Fibroblast of skin of abdomen (primary cell): ENCODE results near the gene PATE4. TPM values are rescaled to one million over a fixed set of nuclear protein-coding genes. Genes with fewer than 3 reads are reported as not detected.
"Not testable (repeated sequence)": the region's sequence is repeated elsewhere in the genome, so short reads cannot be mapped to it uniquely, and the experiment has no call there.

Experiments
- DNase-seq: peaks from one replicate; pipeline ENCODE4 v3.0.0-alpha.2; 2013
- polyA plus RNA-seq, 2 experiments: library from polyadenylated mRNA; unstranded; fragments of 120-200 nt; gene quantifications; one replicate each; pipeline ENCODE4 v1.2.1, GENCODE V29; 2013; ENCODE audit not compliant: insufficient read length in 2 of 2

PATE4 gene, protein sequence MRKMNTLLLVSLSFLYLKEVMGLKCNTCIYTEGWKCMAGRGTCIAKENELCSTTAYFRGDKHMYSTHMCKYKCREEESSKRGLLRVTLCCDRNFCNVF
- polyA plus RNA-seq (2013, experiment 1 of 2; ENCODE audit: insufficient read length): not detected
- not detected for polyA plus RNA-seq (2013, experiment 2 of 2; ENCODE audit: insufficient read length)

DNA sequence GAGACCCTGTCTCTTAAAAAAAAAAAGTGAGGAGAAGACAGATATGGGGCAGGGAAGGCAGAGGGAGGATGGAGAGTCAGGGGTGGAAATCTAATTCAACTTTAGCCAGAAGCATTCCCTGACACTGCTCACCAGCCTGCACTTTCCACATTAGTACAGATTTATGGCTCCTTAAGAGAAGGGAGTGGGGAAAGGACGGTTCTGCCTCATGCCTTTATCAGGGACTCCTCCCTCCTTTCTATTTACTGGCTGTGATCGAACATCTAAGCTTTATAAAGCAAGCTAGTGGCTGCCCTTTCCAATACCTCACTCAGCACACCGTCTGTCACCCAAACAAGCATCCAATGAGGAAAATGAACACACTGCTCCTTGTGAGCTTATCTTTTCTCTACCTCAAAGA lies at the start of gene PATE4:
PATE4 (plus strand) TSS at position 301 of the 400 bp plus-strand sequence; CDS start at position 345, 44 bp downstream.
- DNase-seq: no peak

DNA sequence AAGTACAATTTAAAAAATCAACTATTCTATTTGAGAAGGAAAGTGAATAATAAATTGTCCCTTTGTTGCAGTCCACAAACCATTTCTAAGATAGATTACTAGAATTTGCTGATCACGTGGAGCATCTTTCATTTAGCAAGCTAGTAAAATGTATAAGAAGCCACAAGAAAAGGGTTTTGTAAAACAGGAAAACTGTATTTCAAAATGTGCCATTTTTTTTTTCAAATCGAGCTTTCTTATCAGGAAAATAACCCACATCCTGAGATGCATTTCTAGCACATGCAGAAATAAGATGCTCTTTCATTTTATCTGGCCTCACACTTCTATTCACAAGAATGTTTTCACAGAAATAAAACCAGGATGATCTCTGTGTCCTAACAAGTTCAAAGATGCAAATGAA lies 48.4 kb upstream of the PATE4 start:
- DNase-seq: no peak

DNA sequence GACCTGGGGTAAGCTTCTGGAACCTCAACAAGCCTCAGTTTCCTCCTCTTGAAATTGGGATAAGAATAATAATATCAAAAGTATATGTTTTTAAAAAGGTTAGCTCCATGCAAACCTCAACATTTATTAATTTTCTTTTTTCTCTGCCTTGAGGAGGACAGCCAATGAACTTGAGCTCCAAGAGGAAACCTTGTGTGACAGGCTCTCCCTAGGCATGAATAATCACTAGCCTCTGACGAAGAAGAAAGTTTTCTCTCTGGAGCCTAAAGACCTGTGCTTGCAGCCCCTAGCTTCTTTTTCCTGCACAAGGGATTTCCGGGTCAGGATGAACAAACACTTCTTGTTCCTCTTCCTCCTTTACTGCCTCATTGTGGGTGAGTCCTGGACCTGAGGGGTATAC lies 45.3 kb upstream of the PATE4 start, which contains the start of gene PATE3:
PATE3 (plus strand) TSS at position 301 of the 400 bp plus-strand sequence; CDS start at position 326, 25 bp downstream.
- no peak for DNase-seq

DNA sequence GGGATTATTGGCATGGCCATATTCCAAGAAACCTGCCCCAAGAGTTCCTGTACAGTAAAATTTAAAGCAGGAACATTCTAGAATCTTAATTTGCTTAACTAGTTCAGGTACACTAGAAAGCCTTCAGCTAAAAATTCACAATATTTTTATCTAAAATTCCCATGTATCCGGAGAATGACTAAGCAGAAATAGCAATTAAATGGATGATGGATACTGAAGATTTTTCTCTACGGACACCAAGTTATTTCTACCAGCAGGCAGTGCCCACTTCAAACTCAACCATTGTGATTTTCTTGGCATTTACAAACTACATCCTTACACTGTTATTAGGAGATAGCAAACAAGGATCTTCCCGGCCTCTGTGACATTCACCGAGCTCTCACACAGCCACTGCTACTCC lies 42.3 kb upstream of the PATE4 start:
- DNase-seq: no peak

DNA sequence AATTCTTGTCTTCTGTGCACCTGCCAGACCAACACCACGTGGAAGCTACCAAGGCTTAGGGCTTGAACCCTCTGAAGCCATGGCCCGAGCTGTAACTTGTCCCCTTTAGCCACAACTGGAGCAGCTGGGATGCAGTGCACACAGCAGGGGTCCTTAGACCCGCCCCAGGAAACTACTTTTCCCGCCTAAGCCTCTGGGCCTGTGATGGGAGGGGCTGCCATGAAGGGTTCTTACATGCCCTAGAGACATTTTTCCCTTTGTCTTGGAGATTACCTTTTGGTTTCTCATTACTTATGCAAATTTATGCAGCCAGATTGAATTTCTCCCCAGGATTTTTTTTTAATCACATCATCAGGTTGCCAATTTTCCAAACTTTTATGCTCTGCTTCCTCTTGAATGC lies 35.5 kb upstream of the PATE4 start:
- DNase-seq: no peak

DNA sequence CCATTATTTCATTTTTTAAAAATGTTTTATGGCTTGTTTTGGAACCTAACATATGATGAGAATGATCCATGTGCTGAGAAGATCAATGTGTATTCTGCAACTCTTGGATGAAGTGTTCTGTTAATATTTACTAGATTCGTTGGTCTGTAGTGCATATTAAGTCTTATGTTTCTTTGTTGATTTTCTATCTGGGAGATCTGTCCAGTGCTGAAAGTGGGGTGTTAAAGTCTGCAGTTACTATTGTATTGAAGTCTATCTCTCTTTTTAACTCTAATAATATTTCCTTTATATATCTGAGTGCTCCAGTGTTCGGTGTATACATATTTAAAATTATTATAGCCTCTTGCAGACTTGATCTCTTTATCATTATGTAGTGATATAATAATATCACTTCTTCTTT lies 33.3 kb upstream of the PATE4 start:
- DNase-seq: no peak

DNA sequence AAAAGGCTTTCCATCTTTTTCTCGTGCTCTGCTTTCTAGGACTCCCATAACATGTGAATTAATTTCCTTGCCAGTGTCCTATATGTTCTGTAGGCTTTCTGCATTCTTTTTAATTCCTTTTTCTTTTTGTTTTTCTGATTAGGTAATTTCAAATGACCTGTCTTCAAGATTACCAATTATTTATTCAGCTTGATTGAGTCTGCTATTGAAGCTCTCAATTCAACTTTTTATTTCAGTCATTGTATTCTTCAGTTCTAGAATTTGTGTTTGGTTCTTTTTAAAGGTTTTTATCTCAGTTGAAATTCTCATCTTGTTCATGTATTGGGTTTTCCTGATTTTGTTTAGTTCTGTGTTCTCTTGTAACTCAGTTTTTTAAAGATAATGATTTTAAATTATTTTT lies 30.7 kb upstream of the PATE4 start:
- no peak for DNase-seq

DNA sequence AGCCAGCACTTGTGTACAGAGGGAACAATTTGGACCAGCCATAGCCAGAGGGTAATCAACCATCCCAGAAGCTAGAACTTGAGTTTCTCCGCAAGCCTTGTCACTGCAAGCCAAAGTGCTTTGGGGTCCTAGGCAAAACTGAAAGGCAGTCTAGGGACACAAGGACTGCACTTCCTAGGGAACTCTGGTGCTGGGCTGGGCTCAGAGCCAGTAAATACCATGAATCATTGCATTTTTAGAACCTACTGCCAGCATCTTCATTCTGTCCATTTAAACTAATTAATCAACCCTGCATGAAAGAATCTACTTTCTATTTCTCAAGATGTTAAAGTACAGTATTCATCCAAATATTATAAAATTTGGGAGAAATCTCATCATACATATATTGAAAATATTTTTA lies 25.2 kb upstream of the PATE4 start:
- no peak for DNase-seq

DNA sequence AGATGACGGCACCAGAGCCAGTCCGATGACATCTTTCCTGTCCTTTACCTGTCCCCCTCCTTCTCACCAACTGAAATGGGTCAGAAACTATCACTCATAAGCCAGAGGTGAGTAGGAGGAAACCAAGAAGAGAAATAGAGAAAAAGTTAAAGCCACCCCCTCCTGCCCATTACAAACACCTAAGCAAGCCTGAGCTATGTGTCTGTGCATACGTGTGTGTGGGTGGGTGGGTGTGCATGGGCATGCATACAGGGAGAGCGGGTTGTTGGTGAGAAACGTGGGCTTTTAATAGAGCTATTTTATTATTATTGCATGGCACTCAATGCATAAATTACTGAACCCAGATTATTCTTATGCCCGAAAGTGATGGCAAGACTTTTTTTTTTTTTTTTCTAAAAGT lies 2.6 kb downstream of the PATE4 start:
- no peak for DNase-seq

DNA sequence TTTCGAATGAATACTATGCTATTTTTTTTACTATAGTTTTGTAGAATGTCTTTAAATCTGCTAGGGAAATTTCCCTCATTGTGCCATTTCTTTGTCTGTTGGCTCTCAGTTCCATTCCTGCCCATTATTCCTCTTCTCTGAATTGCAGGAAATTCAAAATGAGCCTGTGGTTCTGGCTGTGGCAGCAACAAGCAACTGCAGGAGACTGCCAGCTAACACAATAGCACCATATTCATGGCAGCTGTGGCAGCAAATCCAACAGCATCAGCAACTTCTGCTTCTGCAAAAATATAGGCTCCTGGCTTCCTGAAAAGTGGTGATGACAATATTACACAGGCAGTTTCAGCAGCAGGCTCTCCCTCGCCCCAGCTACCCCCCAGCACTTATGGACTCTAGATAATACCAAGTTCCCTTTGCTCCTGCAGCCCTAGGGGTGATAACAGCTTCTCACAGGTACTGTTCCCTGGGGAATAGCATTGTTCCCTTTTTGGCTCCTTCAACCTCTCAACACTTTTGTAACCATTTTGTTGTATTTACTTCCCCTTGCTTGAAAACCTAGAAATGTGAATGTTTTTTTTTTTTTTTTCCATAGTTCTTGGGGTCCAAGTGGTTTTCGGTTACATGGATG lies 9.3 kb downstream of the PATE4 start:
- DNase-seq: no peak

DNA sequence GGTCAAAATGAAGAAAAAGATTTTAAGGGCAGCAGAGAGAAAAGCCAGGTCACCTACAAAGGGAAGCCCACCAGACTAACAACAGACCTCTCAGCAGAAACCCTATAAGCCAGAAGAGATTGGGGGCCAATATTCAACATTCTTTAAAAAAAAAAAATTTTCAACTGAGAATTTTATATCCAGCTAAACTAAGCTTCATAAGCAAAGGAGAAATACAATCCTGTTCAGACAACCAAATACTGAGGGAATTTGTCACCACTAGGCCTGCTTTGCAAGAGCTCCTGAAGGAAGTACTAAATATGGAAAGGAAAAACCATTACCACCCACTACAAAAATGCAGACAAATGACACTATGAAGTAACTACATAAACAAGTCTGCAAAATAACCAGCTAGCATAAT lies 13.1 kb downstream of the PATE4 start:
- DNase-seq: no peak

DNA sequence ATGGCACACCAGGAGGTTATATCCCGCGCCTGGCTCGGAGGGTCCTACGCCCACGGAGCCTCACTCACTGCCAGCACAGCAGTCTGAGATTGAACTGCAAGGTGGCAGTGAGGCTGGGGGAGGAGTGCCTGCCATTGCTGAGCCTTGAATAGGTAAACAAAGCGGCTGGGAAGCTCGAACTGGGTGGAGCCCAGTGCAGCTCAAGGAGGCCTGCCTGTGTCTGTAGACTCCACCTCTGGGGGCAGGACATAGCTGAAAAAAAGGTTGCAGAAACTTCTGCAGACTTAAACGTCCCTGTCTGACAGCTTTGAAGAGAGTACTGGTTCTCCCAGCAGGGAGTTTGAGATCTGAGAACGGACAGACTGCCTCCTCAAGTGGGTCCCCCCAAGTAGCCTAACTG lies 24.6 kb downstream of the PATE4 start:
- not testable (repeated sequence) for DNase-seq

DNA sequence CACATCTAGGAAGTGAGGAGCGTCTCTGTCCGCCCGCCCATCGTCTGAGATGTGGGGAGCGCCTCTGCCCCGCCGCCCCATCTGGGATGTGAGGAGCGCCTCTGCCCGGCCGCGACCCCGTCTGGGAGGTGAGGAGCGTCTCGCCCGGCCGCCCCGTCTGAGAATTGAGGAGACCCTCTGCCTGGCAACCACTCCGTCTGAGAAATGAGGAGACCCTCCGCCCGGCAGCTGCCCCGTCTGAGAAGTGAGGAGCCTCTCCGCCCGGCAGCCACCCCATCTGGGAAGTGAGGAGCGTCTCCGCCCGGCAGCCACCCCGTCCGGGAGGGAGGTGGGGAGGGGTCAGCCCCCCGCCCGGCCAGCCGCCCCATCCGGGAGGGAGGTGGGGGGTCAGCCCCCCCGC lies 29.7 kb downstream of the PATE4 start:
- not testable (repeated sequence) for DNase-seq

DNA sequence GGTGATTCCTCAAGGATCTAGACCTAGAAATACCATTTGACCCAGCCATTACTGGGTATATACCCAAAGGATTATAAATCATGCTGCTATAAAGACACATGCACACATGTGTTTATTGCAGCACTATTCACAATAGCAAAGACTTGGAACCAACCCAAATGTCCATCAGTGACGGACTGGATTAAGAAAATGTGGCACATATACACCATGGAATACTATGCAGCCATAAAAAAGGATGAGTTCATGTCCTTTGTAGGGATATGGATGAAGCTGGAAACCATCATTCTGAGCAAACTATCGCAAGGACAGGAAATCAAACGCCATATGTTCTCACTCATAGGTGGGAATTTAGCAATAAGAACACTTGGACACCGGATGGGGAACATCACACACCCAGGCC lies 32.2 kb downstream of the PATE4 start:
- DNase-seq: not testable (repeated sequence)

DNA sequence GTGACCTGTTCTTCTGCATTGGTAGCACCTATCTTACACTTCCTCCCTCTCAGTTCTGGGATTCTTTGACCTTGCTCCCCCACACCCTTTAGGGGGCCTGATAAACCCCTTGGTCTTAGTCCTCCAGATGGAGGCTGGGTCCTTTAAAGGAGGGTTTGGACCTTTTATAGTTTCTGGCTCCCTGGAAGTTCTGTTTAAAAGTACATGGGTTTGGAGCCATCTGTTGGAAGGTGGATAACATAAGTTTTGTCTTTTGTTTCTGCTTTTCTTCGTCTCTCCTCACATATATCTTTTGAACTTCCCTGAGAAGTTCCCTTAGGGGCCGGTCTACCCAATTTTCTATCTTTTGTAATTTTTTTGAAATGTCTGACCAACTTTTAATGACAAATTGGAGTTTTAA lies 36.4 kb downstream of the PATE4 start:
- DNase-seq: no peak

DNA sequence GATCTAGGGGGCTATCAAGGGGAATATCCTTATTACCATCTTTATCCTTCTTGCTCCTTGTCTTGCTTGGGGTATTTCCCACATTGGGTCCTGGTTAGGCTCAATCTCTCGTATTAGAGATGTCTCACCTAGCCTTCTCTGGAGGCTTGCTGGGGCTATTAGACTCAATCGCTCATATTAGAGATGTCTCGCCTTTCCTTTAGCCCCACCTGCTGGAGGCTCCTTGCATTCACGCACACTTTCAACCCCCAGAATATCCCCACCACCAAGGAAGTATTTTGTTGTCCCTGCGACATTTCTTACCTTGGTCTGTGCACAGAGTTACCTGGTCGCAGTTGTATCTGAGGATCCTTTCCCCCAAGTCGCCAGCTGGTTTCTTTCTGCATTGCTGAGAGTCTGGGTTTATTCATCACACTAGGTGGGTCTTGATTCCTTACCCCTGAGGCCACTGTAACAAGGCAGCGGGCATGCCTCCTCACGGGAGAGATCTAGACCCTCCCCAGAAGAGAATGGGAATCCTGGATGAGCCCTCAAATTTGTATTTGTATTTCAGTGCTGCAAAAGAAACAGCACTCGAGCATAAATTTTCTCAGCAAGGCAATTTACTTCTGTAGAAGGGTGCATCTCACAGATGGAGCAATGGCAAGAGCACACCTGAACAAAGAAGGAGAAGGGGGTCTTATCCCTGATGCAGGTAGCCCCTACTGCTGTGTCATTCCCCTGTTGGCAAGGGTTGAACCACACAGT lies 38.4 kb downstream of the PATE4 start:
- DNase-seq: peak; percentile 10

DNA sequence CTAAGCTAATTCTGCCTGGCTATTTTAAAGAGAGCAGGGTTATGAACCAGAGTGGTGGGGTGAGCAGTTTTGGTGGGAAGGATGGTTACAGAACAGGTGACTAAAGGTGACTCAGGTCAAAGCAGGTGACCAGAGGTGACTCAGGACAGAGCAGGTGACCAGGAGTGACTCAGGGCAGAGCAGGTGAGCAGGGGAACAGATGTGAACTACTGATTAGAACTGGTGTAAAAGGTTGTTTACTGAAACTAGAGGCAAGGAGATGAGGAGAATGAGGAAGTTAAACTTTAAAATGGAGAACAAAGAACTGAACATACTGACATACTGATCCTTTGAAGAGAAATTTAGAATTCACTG lies 39.0 kb downstream of the PATE4 start:
- no peak for DNase-seq

DNA sequence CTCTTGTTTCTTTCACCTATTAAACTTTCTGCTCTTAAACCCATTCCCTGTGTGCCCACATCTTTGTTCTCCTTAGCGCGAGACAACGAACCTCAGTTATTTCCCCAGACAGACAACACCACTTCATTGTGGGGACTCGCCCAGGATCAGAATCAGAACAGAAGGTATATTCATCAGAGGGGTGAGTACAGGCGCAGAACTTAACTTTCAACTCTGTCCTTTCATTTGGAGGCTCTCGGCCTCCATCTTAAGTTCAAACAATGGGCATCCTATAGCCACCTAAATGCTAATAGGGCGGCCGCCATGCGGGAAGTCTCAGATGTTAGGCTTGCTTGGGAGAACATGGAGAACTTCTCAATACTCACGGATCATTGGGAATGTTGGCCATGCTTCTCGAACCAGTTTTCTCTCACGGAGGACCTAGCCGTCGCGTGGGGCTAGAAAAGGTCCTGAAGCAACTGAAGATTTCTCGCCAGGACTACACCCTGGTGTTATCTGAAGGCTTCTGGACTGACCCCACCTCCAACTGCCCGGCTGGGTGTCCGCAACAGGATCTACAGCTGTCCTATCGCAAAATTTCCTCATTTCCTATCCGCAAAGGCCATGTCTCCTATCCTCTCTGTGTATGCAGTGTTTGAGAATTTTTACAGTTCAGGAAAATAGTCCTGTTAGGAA lies 40.9 kb downstream of the PATE4 start:
- no peak for DNase-seq

DNA sequence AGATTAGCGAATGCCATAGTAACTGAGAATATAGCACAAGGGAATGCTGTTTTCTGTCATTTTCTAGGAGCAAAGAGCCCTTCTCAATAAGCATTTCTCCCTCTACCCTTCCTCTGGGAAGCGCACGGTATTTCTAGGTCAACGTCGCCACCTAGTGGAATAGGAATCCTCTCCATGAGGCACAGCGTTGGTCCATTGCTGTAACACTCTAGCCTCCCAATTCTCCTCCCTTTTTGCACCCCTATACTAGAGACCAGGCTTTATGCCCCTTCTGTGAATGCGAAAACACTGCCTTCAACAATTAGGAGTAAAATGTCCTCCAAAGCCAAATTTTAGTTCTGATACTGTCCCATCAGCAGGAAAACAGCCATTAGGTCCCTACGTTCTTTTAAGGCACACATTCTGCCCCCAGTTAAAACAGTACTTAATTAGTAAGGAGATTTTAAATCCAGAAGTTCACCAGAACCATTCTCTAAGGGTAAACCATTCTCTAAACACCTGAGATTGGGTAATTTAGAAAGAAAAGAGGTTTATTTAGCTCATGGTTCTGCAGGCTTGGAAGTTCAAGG lies 41.5 kb downstream of the PATE4 start:
- DNase-seq: peak; percentile 53

DNA sequence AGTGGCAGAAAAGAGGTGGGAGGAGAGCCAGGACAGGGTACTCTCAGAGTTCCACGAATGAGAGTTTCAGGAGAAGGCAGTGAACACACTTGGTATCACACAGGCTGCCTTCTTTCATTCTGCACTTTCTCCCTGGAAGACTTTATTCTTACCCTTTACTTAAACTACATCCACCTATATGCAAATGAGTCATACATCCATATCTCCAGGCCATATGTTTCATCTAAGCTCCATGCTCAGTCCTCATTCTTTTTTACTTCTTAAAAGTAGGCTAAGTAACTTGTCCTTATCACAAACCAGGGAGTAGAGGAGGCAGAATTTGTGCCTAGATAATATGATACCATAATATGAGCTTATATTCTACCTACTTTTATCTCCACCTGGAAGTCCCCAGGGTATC lies 48.2 kb downstream of the PATE4 start:
- DNase-seq: no peak

DNA sequence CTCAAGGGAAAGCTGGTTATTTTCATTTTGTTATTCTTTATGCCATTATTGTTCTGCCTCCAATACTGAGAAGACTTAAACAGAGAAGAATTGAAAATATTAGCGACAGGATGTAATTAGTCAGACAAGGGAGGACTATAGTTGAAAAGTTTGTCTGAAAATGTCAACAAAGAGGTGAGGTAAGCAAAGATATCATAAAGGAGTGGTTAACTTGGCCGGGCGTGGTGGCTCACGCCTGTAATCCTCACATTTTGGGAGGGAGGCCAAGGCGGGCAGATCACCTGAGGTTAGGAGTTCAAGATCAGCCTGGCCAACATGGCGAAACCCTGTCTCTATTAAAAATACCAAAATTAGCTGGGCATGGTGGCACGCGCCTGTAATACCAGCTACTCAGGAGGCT lies 50.3 kb downstream of the PATE4 start:
- DNase-seq: no peak

DNA sequence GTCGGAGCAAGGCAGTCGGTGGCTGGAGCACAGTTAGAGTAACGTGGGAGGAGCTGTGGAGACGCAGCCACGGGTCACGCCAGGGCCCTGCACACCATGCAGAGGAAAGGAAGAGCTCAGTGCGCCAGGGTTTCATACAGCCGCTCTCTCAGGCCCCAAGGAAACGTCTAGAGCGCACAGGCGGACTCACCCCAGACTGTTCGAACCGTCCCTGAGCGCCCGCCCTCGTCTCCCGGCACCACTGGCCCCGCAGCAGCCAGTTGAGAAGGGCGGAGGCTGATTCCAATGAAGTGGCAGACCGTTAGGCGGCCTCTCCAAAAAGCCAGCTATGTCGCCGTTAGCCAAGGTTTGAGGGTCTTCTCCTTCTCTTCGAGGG lies 53.9 kb downstream of the PATE4 start:
- DNase-seq: peak; percentile 14
